Thyroid gland (tissue), 4 donors: Measurements from ENCODE around the gene ACAP1. TPM values are rescaled to one million over a fixed set of nuclear protein-coding genes. Genes with fewer than 3 reads are reported as not detected.

Experiments
- DNase-seq, 2 donors: peaks; one replicate each; pipeline ENCODE4 v3.0.0-alpha.2; 2019
- H3K27ac ChIP-seq, 3 donors: fragments of 200-600 bp; sonication (generic); 1 replicate in 2 of 3; 2 replicates in 1 of 3; pipeline ENCODE4 v1.5.1; 2016 to 2019; ENCODE audit warnings: mild to moderate bottlenecking in 1 of 3, moderate library complexity in 1 of 3
- H3K27me3 ChIP-seq: fragments of 200-600 bp; sonication (generic); one replicate; pipeline ENCODE4 v1.5.1; 2019
- H3K36me3 ChIP-seq, 2 donors: fragments of 200-600 bp; sonication (generic); one replicate each; pipeline ENCODE4 v1.5.1; 2016 to 2019
- H3K4me1 ChIP-seq, 2 donors: fragments of 200-600 bp; sonication (generic); one replicate each; pipeline ENCODE4 v1.5.1; 2017 to 2019
- H3K4me3 ChIP-seq, 3 donors: fragments of 200-600 bp; sonication (generic); replicated peaks in 1 of 3; 1 replicate in 2 of 3; 2 replicates in 1 of 3; pipeline ENCODE4 v1.5.1; 2016; ENCODE audit warnings: mild to moderate bottlenecking in 1 of 3
- H3K9me3 ChIP-seq: fragments of 200-600 bp; sonication (generic); one replicate; pipeline ENCODE4 v1.5.1; 2017
- POLR2A ChIP-seq, 2 donors: fragments of 450-650 bp; IDR thresholded peaks; one replicate each; pipeline ENCODE4 v1.6.1; 2017; ENCODE audit warnings: antibody characterized with exemption in 2 of 2, mild to moderate bottlenecking in 2 of 2, moderate library complexity in 1 of 2
- WGBS, 2 donors: methylation state at CpG; one replicate each; pipeline ENCODE4 v1.1.5; 2017; 5-methylcytosine and 5-hydroxymethylcytosine counted together
- intact Hi-C: fragments of 100-400 bp; cut with DNase I; formaldehyde crosslinking; loops from one replicate; pipeline ENCODE4 v1.15.1; 2023
- total RNA-seq, 4 donors: library from RNA; depleted of rRNA; stranded (reverse); fragments of >200 nt; gene quantifications; one replicate each; pipeline ENCODE4 v1.2.3, GENCODE V29; 2016
- TF ChIP-seq, protein P1 (sequence below), 6 experiments: fragments of 200-600 bp in 3 of 6; fragments of 450-650 bp in 3 of 6; sonication (generic) in 3 of 6; IDR thresholded peaks; one replicate each; pipeline ENCODE4 v1.5.1; 2016 to 2019; ENCODE audit warnings: antibody characterized with exemption in 6 of 6, mild to moderate bottlenecking in 2 of 6, inconsistent platforms in 1 of 6, moderate library complexity in 1 of 6

ACAP1 gene
- total RNA-seq, 4 donors from 2014 or later, result 0.89 to 7.1 (median 3.8) TPM

DNA sequence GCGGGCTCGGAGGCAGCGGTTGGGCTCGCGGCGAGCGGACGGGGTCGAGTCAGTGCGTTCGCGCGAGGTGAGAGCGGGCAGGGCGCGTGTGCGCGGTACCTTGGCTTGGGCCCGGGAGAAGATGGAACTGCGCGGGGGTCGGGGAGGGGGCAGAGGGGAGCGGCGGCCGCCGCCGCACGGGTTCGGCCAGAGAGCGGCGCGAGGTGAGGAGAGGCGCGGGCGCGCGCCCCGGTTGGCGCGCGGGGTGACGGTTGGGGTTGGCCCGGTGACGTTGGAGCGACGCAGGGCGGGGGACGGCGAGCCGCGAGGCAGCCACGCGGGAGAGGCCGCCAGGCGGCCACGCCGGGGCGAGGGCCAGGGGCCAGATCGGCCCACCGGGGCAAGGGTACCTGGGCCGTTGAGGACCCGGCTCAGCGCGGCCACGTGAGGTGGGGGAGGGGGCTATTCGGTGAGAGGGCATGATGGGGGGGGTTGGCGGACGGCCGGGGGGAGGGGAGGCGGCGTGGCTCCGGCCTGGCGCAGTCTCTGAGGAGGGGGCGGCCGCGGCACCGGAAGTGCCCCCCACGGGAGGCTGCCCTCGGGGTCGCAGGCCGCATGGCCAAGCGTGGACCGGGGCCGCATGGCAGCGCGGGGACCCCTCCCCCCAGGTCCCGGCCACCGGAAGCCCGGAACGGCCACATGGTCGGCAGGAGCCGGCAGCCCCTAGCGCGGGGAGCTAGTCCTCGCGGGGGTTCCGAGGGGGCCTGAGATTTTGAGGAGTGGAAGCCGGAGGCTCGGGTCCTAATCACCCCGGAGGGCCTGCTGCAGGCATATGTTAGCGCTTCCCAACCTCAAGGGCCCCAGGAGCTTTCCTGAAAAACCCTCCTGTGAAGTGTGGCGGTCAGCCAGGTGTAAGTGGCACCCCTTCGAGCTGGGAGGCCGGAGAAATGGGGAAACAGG, 28.4 kb upstream of the ACAP1 start:
- intact Hi-C loops, result no loop called here
- 0% methylated on average over 3 to 6 of the region's 104 CpGs for WGBS, 2 donors
- Histone ChIP-seq H3K36me3 (peaks cover 31 to 32% of the 10 kb centered on the region in 2 donors), H3K4me1 (peaks cover 18 to 23% of the 10 kb centered on the region in 2 donors), H3K4me3 (peak overlapping the region; percentile 43 to 99 (median 89)), H3K27me3 (no peaks in the 10 kb centered on the region), H3K27ac (peak overlapping the region; percentile 94 to 98 (median 97)), H3K9me3 (no peaks in the 10 kb centered on the region)
- DNase-seq, result peak; percentile 43 to 56
- peak in 1 of 2 donors; percentile 63 for TF ChIP-seq POLR2A (IDR thresholded peaks at IDR 0.05)
- TF ChIP-seq, protein P1, sequence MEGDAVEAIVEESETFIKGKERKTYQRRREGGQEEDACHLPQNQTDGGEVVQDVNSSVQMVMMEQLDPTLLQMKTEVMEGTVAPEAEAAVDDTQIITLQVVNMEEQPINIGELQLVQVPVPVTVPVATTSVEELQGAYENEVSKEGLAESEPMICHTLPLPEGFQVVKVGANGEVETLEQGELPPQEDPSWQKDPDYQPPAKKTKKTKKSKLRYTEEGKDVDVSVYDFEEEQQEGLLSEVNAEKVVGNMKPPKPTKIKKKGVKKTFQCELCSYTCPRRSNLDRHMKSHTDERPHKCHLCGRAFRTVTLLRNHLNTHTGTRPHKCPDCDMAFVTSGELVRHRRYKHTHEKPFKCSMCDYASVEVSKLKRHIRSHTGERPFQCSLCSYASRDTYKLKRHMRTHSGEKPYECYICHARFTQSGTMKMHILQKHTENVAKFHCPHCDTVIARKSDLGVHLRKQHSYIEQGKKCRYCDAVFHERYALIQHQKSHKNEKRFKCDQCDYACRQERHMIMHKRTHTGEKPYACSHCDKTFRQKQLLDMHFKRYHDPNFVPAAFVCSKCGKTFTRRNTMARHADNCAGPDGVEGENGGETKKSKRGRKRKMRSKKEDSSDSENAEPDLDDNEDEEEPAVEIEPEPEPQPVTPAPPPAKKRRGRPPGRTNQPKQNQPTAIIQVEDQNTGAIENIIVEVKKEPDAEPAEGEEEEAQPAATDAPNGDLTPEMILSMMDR (IDR thresholded peaks at IDR 0.05), result peak in 3 of 6 experiments; percentile 5 to 14 (median 8)

GRCh38 chr17:7308625-7309433, 27.5 kb upstream of the ACAP1 start:
- 2 to 4% methylated on average over 14 of the region's 14 CpGs for WGBS, 2 donors
- TF ChIP-seq, protein P1 (IDR thresholded peaks at IDR 0.05), result no peak
- TF ChIP-seq POLR2A (IDR thresholded peaks at IDR 0.05), result no peak
- Histone ChIP-seq H3K4me3 (peak overlapping the region; percentile 43 to 99 (median 89)), H3K9me3 (no peaks in the 10 kb centered on the region), H3K27me3 (no peaks in the 10 kb centered on the region), H3K27ac (peak overlapping the region; percentile 94 to 98 (median 97)), H3K4me1 (peaks cover 18 to 28% of the 10 kb centered on the region in 2 donors), H3K36me3 (peaks cover 40 to 41% of the 10 kb centered on the region in 2 donors)
- DNase-seq, result peak; percentile 81
- intact Hi-C loops, result no loop called here

DNA sequence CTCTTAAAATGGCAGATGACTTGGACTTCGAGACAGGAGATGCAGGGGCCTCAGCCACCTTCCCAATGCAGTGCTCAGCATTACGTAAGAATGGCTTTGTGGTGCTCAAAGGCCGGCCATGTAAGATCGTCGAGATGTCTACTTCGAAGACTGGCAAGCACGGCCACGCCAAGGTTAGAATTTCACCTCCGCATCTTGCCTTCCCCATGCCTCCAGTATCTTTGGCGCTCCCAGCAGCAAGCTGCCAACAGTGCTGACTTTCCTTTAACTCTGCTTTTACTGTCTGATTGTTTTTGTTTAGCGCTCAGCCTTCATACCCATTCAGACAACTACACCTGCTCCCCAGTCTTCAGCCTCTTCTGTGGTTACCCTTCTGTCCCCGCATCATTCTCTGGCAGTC, 26.7 kb upstream of the ACAP1 start:
- H3K4me3 ChIP-seq, result no peak overlapping the region
- 89 to 91% methylated on average over 12 of the region's 12 CpGs for WGBS, 2 donors
- intact Hi-C loops, result no loop called here
- no peak for DNase-seq
- H3K27me3 ChIP-seq, result no peaks in the 10 kb centered on the region
- H3K27ac ChIP-seq, result no peak overlapping the region
- peaks cover 40 to 43% of the 10 kb centered on the region in 2 donors for H3K36me3 ChIP-seq
- TF ChIP-seq, protein P1 (IDR thresholded peaks at IDR 0.05), result no peak
- TF ChIP-seq POLR2A (IDR thresholded peaks at IDR 0.05), result no peak
- H3K4me1 ChIP-seq, result peaks cover 22 to 36% of the 10 kb centered on the region in 2 donors
- no peaks in the 10 kb centered on the region for H3K9me3 ChIP-seq

- intact Hi-C loops, result no loop called here
- H3K4me1 ChIP-seq, result peaks cover 28 to 42% of the 10 kb centered on the region in 2 donors
- 84 to 89% methylated on average over 7 of the region's 7 CpGs for WGBS, 2 donors
- no peak for DNase-seq
- no peaks in the 10 kb centered on the region for H3K27me3 ChIP-seq
- H3K4me3 ChIP-seq, result no peak overlapping the region
- no peak overlapping the region for H3K27ac ChIP-seq
- H3K9me3 ChIP-seq, result no peaks in the 10 kb centered on the region
- TF ChIP-seq POLR2A (IDR thresholded peaks at IDR 0.05), result no peak
- TF ChIP-seq, protein P1 (IDR thresholded peaks at IDR 0.05), result no peak
- H3K36me3 ChIP-seq, result peaks cover 40 to 43% of the 10 kb centered on the region in 2 donors
Observed at GRCh38 chr17:7311110-7311705, 25.1 kb upstream of the ACAP1 start.
